Choroid plexus epithelial cell (primary cell): ENCODE measurements around the gene F8A1.
"Not testable (repeated sequence)": the region's sequence is repeated elsewhere in the genome, so short reads cannot be mapped to it uniquely, and the experiment has no call there.

ENCODE experiments used
- DNase-seq: peaks from one replicate; pipeline ENCODE4 v3.0.0-alpha.2; 2010; ENCODE audit warnings: low read depth
- H3K4me3 ChIP-seq: 2 replicates; pipeline ENCODE4 v1.5.1; 2011; ENCODE audit warnings: low read depth, mild to moderate bottlenecking, control low read depth, low read length, moderate library complexity
- TF ChIP-seq, protein P1 (sequence below): conservative IDR thresholded peaks from 2 replicates; pipeline ENCODE4 v1.5.1; 2011; ENCODE audit warnings: low read depth, mild to moderate bottlenecking, control low read depth, inconsistent platforms, low read length, moderate library complexity

The F8A1 gene

DNA sequence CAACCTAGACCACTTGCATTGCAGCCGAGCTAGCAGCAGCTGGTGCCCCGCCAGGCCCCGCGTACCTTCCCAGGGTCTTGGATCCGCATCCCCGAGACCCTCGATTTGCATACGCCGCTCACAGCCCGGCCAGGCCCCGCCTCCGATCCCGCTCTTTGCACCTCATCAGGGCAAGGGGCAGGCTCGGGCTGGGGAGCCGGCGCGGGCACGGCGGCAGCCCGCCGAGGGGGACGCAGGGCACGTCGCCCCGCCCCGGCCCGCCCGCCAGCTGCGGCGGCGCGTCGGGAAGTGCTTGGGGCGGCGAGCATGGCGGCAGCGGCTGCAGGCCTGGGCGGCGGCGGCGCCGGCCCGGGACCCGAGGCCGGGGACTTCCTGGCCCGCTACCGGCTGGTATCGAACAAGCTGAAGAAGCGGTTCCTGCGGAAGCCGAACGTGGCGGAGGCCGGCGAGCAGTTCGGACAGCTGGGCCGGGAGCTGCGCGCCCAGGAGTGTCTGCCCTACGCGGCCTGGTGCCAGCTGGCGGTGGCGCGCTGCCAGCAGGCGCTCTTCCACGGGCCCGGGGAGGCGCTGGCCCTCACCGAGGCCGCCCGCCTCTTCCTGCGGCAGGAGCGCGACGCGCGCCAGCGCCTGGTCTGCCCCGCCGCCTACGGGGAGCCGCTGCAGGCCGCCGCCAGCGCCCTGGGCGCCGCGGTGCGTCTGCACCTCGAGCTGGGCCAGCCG, at the start of gene F8A1:
F8A1 (plus strand) TSS at position 287 of the 720 bp plus-strand sequence; CDS start at position 307, 20 bp downstream.
- H3K4me3 ChIP-seq, result peak within 1 kb of the TSS; percentile 28
- DNase-seq, result not testable (repeated sequence)

DNA sequence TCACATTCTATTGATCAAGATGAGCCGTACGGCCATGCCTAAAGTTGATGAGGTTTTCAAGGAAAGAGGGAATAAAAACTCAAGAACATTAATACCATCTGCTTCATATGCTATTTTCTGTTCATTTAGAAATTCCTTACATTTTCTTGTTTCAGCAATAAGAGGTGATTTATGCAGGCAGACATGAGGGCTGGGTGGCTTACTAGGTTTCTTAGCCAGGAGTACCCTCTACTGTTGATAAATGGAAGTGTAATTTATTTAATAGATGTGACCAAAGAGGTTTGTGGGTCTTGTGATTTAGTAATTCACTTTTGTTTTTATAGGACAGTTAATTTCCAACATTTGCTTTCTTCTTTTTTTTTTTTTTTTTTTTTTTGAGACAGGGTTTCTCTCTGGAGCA, 45.3 kb upstream of the F8A1 start:
- TF ChIP-seq, protein P1, sequence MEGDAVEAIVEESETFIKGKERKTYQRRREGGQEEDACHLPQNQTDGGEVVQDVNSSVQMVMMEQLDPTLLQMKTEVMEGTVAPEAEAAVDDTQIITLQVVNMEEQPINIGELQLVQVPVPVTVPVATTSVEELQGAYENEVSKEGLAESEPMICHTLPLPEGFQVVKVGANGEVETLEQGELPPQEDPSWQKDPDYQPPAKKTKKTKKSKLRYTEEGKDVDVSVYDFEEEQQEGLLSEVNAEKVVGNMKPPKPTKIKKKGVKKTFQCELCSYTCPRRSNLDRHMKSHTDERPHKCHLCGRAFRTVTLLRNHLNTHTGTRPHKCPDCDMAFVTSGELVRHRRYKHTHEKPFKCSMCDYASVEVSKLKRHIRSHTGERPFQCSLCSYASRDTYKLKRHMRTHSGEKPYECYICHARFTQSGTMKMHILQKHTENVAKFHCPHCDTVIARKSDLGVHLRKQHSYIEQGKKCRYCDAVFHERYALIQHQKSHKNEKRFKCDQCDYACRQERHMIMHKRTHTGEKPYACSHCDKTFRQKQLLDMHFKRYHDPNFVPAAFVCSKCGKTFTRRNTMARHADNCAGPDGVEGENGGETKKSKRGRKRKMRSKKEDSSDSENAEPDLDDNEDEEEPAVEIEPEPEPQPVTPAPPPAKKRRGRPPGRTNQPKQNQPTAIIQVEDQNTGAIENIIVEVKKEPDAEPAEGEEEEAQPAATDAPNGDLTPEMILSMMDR, result peak; percentile 58
- peak; percentile 85 for DNase-seq
- no peak overlapping the region for H3K4me3 ChIP-seq

DNA sequence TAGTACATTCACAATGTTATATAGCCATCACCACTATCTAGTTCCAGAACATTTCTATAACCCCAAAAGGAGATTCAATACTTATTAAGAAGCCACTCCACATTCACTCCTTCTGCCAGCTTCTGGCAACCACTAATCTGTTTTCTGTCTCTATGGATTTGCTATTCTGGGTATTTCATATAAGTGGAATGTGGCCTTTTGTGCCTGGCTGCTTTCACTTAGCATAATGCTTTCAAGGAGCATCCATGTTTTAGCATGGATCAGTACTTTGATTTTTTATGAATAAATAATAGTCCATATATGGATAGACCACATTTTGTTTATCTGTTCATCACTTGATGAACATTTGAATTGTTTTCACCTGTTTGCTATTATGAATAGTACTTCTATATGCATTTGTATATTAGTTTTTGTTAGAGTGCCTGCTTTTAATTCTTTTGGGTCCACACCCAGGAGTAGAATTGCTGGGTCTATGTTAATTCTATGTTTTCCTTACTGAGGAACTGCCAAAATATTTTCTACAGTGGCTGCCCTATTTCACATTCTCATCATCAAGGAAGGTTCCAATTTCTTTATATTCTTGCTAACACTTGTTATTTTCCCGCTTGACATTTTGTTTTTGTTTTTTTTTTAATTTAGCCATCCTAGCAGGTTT, 35.1 kb upstream of the F8A1 start:
- DNase-seq, result no peak
- no peak overlapping the region for H3K4me3 ChIP-seq
- TF ChIP-seq, protein P1, result no peak

DNA sequence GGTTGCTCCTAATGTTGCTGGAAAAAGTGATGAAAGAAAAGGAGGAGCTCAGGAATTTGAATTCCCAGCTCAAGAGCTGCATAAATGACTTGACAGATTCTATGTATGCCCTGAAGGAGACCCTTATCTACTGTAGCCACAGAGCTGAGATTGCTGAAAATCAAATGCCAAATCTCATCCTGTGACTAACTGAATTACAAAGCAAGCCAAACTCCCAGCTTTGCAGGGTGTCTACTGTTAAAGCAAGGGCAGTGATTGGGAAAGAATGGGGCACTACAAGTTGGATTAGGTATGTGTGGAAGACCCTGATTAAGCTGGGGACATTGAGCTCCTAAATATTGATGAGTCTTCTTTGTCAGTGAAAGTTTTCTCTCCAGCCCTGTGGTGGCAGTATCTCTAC, 30.9 kb upstream of the F8A1 start:
- no peak for DNase-seq
- no peak overlapping the region for H3K4me3 ChIP-seq
- TF ChIP-seq, protein P1, result no peak

DNA sequence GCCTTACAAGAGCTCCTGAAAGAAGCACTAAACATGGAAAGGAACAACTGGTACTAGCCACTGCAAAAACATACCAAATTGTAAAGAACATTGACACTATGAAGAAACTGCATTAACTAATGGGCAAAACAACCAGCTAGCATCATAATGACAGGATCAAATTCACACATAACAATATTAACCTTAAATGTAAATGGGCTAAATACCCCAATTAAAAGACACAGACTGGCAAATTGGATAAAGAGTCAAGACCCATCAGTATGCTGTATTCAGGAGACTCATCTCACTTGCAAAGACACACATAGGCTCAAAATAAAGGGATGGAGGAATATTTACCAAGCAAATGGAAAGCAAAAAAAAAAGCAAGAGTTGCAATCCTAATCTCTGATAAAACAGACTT, 17.6 kb upstream of the F8A1 start:
- H3K4me3 ChIP-seq, DNase-seq: not testable (repeated sequence)

DNA sequence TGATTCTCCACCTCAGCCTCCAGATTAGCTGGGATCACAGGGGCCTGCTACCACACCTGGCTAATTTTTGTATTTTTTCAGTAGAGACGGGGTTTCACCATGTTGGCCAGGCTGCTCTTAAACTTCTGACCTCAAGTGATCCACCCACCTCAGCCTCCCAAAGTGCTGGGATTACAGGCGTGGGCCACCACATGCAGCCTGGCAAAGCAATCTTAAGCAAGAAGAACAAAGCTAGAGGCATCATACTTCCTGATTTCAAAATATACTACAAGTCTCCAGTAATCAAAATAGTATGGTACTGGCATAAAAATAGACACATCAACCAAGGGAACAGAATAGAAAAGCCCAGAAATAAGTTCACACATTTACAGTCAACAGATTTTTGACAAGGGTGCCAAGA, 12.8 kb upstream of the F8A1 start:
- TF ChIP-seq, protein P1, result no peak
- no peak for DNase-seq
- no peak overlapping the region for H3K4me3 ChIP-seq

DNA sequence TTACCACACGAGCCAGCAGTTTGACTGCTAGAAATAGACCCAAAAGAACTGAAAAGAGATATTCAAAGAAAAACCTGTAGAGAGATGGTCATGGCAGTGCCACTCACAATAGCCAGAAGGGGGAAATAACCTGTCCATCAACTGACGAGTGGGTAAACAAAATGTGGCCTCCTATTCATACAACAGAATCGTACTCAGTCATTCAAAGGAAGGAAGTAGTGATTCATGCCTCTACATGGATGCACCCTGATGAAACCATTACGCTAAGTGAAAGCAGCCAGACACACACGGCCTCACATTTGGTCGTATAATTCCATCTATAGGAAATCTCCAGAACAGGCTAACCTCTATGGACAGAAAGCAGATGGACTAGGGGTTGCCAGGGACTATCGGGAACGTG, 2.1 kb upstream of the F8A1 start:
- not testable (repeated sequence) for DNase-seq, H3K4me3 ChIP-seq

DNA sequence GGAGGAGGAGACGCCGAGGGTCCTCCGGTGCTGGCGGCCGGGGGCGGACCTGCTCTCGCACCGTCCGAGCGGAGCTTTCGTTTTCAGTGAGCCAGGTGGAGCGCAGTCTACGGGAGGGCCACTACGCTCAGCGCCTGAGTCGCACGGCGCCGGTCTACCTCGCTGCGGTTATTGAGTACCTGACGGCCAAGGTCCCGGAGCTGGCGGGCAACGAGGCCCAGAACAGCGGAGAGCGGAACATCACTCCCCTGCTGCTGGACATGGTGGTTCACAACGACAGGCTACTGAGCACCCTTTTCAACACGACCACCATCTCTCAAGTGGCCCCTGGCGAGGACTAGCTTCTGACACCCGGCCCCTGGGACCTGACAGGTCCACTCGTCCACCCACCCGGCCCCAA, 1.1 kb upstream of the F8A1 start:
- not testable (repeated sequence) for DNase-seq, H3K4me3 ChIP-seq

DNA sequence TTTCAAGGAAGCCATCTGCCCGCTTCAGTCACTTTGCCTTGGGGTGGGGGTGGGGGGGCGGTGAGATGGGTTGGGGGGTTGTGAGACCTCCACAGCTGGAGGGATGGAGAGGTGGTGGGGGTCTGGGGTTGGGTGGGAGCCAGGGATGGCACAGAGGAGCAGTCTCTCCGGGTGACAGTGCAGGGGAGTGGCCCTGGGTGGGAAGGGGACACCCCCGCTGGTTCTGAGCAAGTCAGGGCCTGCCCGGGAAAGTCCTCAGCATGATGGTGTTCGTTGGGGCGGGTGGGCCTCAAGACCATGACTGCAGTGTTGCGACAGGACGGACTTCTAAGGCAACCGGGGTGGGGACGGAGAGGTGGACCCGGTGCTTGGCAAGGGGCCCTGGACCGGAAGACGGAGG, 606 bp upstream of the F8A1 start:
- not testable (repeated sequence) for H3K4me3 ChIP-seq, DNase-seq

DNA sequence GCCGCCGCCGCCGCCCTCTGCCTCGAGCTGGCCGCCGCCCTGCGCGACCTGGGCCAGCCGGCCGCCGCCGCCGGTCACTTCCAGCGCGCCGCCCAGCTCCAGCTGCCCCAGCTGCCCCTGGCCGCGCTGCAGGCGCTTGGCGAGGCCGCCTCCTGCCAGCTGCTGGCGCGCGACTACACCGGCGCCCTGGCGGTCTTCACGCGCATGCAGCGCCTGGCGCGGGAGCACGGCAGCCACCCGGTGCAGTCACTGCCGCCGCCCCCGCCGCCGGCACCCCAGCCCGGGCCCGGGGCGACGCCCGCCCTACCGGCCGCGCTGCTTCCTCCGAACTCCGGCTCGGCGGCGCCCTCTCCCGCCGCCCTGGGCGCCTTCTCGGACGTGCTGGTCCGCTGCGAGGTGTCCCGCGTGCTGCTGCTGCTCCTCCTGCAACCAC, 650 bp downstream of the F8A1 start:
- DNase-seq, H3K4me3 ChIP-seq: not testable (repeated sequence)
